SK-N-SH treated with all-trans-retinoic acid at 6 μM for 48 hours (cell line): Measurements from ENCODE around the gene HEPHL1.

Experiments
- ATAC-seq: fragments of 200-7000 bp; cut with Tn5 transposase; 3 replicates; pipeline ENCODE4 v1.9.1; 2020; ENCODE audit warnings: mild to moderate bottlenecking, moderate library complexity
- ARNTL ChIP-seq: fragments of 450-650 bp; formaldehyde crosslinking; IDR thresholded peaks from 2 replicates; pipeline ENCODE4 v1.5.0; 2020; ENCODE audit warnings: low read depth, mild to moderate bottlenecking, moderate library complexity, borderline replicate concordance
- BACH2 ChIP-seq: fragments of 250-450 bp; sonication (Bioruptor Pico); IDR thresholded peaks from 2 replicates; pipeline ENCODE4 v1.9.0; 2021; ENCODE audit warnings: mild to moderate bottlenecking, borderline replicate concordance
- CSDC2 ChIP-seq: fragments of 250-450 bp; sonication (Bioruptor Pico); IDR thresholded peaks from 2 replicates; pipeline ENCODE4 v1.5.0; 2020; ENCODE audit warnings: mild to moderate bottlenecking, moderate library complexity
- ESRRG ChIP-seq: fragments of 250-450 bp; sonication (Bioruptor Pico); IDR thresholded peaks from 2 replicates; pipeline ENCODE4 v1.6.1; 2021; ENCODE audit warnings: mild to moderate bottlenecking
- GLIS3 ChIP-seq: fragments of 250-450 bp; sonication (Bioruptor Pico); IDR thresholded peaks from 2 replicates; pipeline ENCODE4 v1.5.0; 2020; ENCODE audit warnings: mild to moderate bottlenecking, moderate library complexity
- ISL1 ChIP-seq: fragments of 250-450 bp; sonication (Bioruptor Pico); IDR thresholded peaks from 2 replicates; pipeline ENCODE4 v2.1.2; 2022; ENCODE audit warnings: mild to moderate bottlenecking, moderate library complexity
- OSR1 ChIP-seq: fragments of 250-450 bp; sonication (Bioruptor Pico); IDR thresholded peaks from 2 replicates; pipeline ENCODE4 v1.8.0; 2022; ENCODE audit warnings: moderate library complexity, mild to moderate bottlenecking, inconsistent platforms
- PPARA ChIP-seq: fragments of 250-450 bp; sonication (Bioruptor Pico); IDR thresholded peaks from 2 replicates; pipeline ENCODE4 v1.5.0; 2020; ENCODE audit warnings: mild to moderate bottlenecking, borderline replicate concordance
- RARB ChIP-seq: fragments of 250-450 bp; sonication (Bioruptor Pico); IDR thresholded peaks from 2 replicates; pipeline ENCODE4 v1.8.0; 2021; ENCODE audit warnings: mild to moderate bottlenecking, moderate library complexity
- TCF4 ChIP-seq: fragments of 250-450 bp; sonication (Bioruptor Pico); IDR thresholded peaks from 2 replicates; pipeline ENCODE4 v1.8.0; 2021; ENCODE audit warnings: mild to moderate bottlenecking, moderate library complexity, borderline replicate concordance
- TOX ChIP-seq: fragments of 250-450 bp; sonication (Bioruptor Pico); IDR thresholded peaks from 2 replicates; pipeline ENCODE4 v1.8.0; 2021; ENCODE audit warnings: mild to moderate bottlenecking, moderate library complexity, borderline replicate concordance
- ZC3H10 ChIP-seq: fragments of 250-450 bp; sonication (Bioruptor Pico); IDR thresholded peaks from 2 replicates; pipeline ENCODE4 v1.5.1; 2021; ENCODE audit warnings: mild to moderate bottlenecking, moderate library complexity
- ZFP3 ChIP-seq: fragments of 250-450 bp; sonication (Bioruptor Pico); IDR thresholded peaks from 2 replicates; pipeline ENCODE4 v1.5.0; 2020; ENCODE audit warnings: mild to moderate bottlenecking, moderate library complexity
- ZFP30 ChIP-seq: fragments of 450-650 bp; formaldehyde crosslinking; IDR thresholded peaks from 2 replicates; pipeline ENCODE4 v1.5.0; 2022; ENCODE audit warnings: mild to moderate bottlenecking, moderate library complexity
- ZNF565 ChIP-seq: fragments of 450-650 bp; formaldehyde crosslinking; conservative IDR thresholded peaks from 2 replicates; pipeline ENCODE4 v1.5.0; 2020; ENCODE audit warnings: low read depth, mild to moderate bottlenecking, moderate library complexity
- ZNF70 ChIP-seq: fragments of 450-650 bp; formaldehyde crosslinking; IDR thresholded peaks from 2 replicates; pipeline ENCODE4 v1.5.0; 2020; ENCODE audit warnings: mild to moderate bottlenecking, moderate library complexity
- ZNF8 ChIP-seq: fragments of 450-650 bp; formaldehyde crosslinking; IDR thresholded peaks from 2 replicates; pipeline ENCODE4 v1.5.0; 2020; ENCODE audit warnings: mild to moderate bottlenecking, moderate library complexity
- TF ChIP-seq, protein P1 (sequence below): fragments of 250-450 bp; sonication (Bioruptor Pico); IDR thresholded peaks from 2 replicates; pipeline ENCODE4 v1.5.1; 2020; ENCODE audit warnings: low read depth, mild to moderate bottlenecking, moderate library complexity
- TF ChIP-seq, protein P2 (sequence below): fragments of 250-450 bp; sonication (Bioruptor Pico); IDR thresholded peaks from 2 replicates; pipeline ENCODE4 v1.8.0; 2020; ENCODE audit warnings: mild to moderate bottlenecking, moderate library complexity, borderline replicate concordance
- TF ChIP-seq, protein P3 (sequence below): fragments of 250-450 bp; sonication (Bioruptor Pico); IDR thresholded peaks from 2 replicates; pipeline ENCODE4 v1.5.1; 2021; ENCODE audit warnings: mild to moderate bottlenecking, moderate library complexity
- TF ChIP-seq, protein P4 (sequence below): fragments of 250-450 bp; sonication (Bioruptor Pico); IDR thresholded peaks from 2 replicates; pipeline ENCODE4 v1.8.0; 2021; ENCODE audit warnings: low read depth, mild to moderate bottlenecking, moderate library complexity, borderline replicate concordance

Gene HEPHL1

DNA sequence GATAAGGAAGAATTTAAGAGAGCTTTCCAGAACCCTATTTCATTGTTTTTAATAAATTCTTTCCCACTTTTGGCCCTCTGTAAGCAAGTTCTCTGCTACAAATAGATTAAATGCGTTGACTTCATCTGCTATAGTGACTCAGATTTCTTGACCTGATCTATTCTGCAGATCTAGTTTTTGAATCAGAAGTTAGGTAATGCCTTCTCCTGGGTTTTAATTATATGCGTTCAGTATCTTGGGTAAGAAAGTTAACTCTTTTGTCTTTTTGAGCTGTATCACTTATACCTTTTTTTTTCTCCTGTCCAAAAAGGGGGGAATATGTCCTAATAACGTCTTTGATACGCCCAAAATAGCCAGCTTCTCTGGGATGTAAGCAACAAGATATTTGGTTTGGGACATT is 2.4 kb upstream of the HEPHL1 start:
- ATAC-seq, result no peak
- TF ChIP-seq, protein P1, sequence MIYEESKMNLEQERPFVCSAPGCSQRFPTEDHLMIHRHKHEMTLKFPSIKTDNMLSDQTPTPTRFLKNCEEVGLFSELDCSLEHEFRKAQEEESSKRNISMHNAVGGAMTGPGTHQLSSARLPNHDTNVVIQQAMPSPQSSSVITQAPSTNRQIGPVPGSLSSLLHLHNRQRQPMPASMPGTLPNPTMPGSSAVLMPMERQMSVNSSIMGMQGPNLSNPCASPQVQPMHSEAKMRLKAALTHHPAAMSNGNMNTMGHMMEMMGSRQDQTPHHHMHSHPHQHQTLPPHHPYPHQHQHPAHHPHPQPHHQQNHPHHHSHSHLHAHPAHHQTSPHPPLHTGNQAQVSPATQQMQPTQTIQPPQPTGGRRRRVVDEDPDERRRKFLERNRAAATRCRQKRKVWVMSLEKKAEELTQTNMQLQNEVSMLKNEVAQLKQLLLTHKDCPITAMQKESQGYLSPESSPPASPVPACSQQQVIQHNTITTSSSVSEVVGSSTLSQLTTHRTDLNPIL, result no peak
- TF ChIP-seq, protein P2, sequence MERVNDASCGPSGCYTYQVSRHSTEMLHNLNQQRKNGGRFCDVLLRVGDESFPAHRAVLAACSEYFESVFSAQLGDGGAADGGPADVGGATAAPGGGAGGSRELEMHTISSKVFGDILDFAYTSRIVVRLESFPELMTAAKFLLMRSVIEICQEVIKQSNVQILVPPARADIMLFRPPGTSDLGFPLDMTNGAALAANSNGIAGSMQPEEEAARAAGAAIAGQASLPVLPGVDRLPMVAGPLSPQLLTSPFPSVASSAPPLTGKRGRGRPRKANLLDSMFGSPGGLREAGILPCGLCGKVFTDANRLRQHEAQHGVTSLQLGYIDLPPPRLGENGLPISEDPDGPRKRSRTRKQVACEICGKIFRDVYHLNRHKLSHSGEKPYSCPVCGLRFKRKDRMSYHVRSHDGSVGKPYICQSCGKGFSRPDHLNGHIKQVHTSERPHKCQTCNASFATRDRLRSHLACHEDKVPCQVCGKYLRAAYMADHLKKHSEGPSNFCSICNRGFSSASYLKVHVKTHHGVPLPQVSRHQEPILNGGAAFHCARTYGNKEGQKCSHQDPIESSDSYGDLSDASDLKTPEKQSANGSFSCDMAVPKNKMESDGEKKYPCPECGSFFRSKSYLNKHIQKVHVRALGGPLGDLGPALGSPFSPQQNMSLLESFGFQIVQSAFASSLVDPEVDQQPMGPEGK, result no peak
- TF ChIP-seq ISL1 (CRISPR knock-in tag), result no peak
- TF ChIP-seq CSDC2 (CRISPR knock-in tag), result no peak
- no peak for TF ChIP-seq OSR1 (CRISPR knock-in tag)
- TF ChIP-seq ZNF70 (CRISPR knock-in tag), result no peak
- TF ChIP-seq ZNF8 (CRISPR knock-in tag), result no peak
- no peak for TF ChIP-seq ESRRG (CRISPR knock-in tag)
- TF ChIP-seq TCF4 (CRISPR knock-in tag), result no peak

DNA sequence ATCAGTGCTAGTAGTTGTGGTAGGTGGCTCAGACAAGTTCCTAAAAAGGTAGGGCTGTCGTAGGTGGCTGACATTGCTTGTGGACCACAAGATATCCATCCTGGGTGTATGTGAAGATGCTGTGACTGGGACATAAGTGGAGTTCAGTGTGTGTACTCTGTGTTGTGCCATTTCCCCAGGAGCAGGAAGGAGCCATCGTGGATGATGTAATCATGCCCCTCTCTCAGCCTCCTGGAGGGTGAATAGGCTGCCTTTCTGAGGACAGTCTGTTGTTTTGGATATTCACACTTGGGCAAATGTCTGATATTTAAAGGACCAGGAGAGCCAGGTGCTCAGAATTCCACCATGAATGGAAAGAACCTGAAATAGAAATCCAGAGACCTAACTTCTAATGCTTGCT is 2.7 kb downstream of the HEPHL1 start:
- no peak for ATAC-seq
- no peak for TF ChIP-seq GLIS3 (CRISPR knock-in tag)
- no peak for TF ChIP-seq ISL1 (CRISPR knock-in tag)
- TF ChIP-seq TOX (CRISPR knock-in tag), result no peak
- TF ChIP-seq, protein P3, sequence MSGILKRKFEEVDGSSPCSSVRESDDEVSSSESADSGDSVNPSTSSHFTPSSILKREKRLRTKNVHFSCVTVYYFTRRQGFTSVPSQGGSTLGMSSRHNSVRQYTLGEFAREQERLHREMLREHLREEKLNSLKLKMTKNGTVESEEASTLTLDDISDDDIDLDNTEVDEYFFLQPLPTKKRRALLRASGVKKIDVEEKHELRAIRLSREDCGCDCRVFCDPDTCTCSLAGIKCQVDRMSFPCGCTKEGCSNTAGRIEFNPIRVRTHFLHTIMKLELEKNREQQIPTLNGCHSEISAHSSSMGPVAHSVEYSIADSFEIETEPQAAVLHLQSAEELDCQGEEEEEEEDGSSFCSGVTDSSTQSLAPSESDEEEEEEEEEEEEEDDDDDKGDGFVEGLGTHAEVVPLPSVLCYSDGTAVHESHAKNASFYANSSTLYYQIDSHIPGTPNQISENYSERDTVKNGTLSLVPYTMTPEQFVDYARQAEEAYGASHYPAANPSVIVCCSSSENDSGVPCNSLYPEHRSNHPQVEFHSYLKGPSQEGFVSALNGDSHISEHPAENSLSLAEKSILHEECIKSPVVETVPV, result no peak
- TF ChIP-seq ZC3H10 (CRISPR knock-in tag), result no peak
- no peak for TF ChIP-seq PPARA (CRISPR knock-in tag)

DNA sequence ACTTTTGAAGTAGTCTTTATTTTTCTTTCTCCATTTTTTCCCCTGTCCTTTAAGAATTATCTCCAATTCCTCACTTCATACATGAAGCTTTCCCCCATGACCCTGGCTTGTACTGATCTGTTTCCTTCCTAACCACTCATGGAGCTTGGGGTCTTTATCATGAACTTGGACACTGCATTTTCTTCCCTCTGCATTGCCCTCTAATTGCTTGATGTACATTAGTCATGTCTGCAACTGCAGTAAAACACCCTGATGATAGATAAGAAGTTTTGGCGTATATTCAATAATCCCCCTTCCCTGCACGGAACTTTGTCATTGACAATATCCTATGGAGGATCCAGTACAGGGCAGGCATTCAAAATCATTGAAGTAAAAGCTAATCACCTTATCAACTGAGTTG is 3.4 kb downstream of the HEPHL1 start:
- ATAC-seq, result no peak
- TF ChIP-seq BACH2 (no peak), ZNF8 (CRISPR knock-in tag) (no peak), GLIS3 (CRISPR knock-in tag) (no peak), PPARA (CRISPR knock-in tag) (no peak), CSDC2 (CRISPR knock-in tag) (no peak), ARNTL (CRISPR knock-in tag) (no peak), ZNF565 (CRISPR knock-in tag) (no peak), ZNF70 (CRISPR knock-in tag) (no peak), OSR1 (CRISPR knock-in tag) (no peak)
- TF ChIP-seq, protein P2, result no peak

DNA sequence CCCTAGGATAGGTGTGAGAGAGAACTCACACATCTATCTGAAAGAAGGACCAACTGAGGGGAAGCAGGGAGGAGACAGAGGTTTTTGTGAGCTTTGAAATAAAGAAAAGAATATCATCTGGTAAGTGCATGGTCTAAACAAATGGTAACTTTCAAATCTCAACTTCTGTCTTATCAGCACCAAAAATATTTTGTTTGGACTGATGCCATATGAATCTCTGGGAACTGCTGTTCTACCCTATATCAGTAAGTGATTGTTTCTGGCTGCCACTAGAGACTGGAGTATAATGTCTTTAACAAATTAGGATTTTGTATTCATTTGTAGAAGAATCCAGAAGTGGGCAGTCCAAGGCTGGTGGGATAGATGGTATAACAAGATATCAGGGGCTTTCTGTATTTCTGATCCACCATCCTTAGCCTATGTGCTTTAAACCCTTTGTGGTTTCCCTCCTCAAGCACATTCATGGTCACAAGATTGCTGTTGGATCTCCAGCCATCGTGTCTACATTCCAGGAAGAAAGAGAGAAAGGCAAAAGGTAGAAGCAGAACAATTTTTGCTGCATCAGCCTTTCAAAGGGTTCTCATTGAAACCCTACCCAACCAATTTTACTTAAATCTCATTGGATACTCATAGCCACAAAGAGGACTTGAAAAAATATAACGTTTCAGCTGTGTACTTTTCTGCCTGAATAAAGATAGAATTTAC is 4.7 kb downstream of the HEPHL1 start:
- no peak for ATAC-seq
- TF ChIP-seq, protein P1, result no peak
- TF ChIP-seq ZFP3 (no peak), ESRRG (CRISPR knock-in tag) (no peak), TCF4 (CRISPR knock-in tag) (no peak), TOX (CRISPR knock-in tag) (no peak), GLIS3 (CRISPR knock-in tag) (no peak), CSDC2 (CRISPR knock-in tag) (no peak), ZNF565 (CRISPR knock-in tag) (no peak), ZFP30 (no peak), ZNF8 (CRISPR knock-in tag) (no peak), BACH2 (no peak), ZC3H10 (CRISPR knock-in tag) (no peak), RARB (CRISPR knock-in tag) (no peak), ISL1 (CRISPR knock-in tag) (no peak)
- TF ChIP-seq, protein P3, result no peak
- TF ChIP-seq, protein P4, sequence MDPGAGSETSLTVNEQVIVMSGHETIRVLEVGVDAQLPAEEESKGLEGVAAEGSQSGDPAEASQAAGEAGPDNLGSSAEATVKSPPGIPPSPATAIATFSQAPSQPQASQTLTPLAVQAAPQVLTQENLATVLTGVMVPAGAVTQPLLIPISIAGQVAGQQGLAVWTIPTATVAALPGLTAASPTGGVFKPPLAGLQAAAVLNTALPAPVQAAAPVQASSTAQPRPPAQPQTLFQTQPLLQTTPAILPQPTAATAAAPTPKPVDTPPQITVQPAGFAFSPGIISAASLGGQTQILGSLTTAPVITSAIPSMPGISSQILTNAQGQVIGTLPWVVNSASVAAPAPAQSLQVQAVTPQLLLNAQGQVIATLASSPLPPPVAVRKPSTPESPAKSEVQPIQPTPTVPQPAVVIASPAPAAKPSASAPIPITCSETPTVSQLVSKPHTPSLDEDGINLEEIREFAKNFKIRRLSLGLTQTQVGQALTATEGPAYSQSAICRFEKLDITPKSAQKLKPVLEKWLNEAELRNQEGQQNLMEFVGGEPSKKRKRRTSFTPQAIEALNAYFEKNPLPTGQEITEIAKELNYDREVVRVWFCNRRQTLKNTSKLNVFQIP, result no peak
